Measurements from ENCODE around the gene CSRNP3.

CSRNP3 gene

DNA sequence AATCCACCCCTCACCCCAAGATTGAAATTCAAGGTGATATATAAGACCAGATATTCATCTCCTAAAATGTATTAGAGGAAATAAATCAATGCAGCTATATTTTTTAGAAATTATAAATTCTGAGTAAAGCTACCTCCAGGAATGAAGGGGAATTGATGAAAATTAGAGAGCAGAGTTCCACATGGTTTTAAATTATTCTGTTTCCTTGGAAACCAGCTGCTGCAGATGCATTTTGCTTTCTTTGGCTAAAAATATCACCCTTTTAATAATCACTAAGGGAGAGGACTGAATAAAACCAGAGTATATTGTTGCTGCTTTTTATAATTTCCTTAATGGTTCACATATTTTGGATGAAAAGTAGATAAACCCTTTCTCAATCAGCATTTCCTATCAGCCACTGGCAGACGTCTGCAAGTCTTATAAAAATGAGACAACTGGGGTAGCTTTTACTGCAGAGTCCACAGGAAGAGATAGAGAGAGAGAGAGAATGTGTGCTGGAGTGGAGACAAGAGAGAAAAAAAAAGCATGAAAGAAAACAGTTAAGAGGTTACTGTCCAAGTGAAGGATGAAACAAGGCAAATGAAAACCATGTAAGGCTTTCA is 2.0 kb downstream of the CSRNP3 start:
- no peak for DNase-seq

DNA sequence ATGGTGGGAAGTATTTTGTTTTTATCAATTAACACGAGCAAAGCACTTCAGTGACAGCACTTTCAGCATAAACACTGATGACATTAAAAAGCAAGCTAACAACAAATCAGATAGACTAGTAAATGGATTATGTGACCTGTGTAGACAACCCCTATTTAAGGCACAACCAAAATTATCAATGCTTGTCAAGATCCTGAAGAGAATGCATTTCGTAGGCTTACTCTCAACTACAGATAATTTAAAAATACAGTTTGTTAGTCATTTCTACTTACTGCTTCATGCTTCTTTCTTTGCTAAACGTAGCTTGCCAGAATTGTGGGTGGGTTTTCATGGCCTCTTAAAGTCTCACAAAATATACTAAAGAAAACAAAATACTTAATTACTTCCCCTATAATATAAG is 3.4 kb downstream of the CSRNP3 start:
- DNase-seq, result no peak

DNA sequence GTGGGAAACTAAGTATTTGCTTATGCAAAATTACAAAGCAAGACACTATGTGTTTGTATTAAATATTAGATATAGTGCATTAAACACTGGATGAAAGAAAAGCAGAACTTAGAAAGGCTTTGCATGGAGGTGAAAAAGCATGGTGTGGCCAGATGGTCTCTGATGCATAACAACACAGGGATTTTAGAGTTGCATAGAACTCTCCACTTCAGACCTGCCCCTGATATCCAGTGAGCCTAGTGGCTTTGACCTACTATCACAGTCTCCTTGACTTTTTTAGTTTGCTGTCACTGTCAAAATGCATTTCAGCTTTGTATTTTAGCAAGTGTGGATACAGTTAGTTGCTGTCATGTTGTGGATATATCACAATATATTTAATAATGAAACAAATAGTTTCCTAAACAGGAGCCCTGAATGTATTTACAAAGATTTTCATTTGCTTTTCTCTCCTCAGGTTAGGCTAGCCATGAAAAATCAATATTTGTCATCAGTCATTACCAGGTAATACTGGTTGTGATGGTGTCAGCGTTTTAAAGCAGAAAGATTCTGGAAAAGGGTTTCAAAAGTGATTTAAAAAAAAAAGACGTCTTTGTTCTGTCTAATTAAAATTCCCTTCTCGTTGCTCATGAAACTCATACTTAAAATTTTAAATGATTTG is 5.2 kb downstream of the CSRNP3 start:
- no peak for DNase-seq

DNA sequence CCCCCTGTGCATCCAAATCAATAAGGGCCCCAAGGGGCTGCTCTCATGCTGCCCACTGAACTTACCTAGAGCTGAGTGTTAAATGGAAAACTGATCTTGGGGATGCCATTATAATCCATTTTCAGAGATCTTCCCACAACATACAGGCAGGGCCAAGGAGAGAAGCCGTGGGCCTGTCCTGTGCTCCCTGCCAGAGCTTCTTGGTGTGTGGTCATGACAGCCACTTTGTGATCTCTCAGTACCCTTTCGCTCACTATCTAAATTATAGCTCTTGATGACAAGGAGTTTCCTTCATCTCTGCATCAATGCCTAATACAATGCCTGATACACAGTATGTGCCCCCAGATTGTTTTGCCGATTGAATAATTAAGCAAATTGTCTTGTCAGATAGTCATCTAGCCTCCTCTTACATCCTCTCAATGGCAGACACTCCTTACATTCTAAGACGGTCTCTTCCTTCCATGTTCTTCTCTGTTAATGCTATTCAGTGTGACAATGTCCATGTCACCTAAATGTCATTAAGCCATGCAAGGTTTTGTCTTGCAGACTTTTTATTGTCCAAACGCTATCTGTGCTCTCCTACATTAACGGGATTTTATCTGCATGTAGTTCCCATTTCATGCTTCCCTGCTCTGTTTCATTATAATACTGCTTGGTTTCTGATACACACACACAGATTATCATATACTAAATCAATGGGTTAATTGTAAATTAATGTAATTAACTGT is 5.9 kb downstream of the CSRNP3 start:
- no peak for DNase-seq

- DNase-seq, result no peak
Observed at GRCh38 chr2:165479856-165480255, 10.4 kb downstream of the CSRNP3 start.

GRCh38 chr2:165494573-165494972 is 25.1 kb downstream of the CSRNP3 start:
- DNase-seq, result no peak

DNA sequence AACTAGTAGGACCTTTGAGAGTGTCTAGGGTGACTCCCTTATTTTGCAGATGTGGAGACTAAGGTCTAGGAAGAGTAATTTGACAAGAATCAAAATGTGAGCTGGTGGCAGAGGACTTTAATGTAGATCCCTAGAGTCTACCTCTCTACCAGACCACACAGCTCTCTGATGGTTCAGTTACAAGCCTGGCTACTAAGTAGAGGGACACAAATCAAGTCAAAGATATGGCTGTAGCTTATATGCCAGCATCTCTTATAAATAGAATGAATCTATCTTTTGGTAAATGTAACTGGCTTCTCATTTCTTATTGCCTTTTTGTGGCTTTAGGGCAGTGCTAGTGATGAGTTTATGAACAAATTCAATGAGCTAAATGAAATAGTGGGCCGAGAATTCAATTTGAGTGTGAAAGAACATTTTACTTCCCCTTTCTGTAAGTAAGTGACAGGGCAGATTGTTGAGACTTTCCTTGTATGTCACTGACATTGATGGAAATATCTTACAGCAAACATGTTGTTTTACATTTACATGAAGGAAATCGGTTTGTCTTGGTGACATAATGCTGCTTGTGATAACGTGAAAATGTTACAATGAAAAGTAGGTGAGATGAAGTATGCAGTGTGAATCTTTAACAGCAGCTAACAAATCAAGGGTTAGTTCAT is 28.3 kb downstream of the CSRNP3 start:
- DNase-seq, result no peak

DNA sequence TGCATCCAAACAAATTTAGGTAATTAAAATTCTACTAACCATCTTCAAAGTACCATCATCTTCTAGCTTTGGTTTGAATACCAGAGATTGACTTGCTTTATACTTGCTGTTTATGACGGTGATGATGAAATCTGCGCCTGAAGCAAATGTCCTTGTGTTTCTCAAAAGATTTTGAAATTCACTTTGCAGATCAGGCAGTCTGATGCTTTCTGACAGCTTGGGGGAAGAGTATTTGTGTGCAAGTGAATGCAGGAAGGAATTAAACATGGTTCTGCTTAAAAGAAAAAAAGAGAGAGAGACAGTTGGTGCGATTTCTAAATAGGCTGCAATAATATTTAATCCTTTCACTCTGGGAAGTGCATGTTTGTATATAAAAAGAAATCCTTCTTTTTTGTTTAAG is 29.6 kb downstream of the CSRNP3 start:
- no peak for DNase-seq

GRCh38 chr2:165500001-165500400 is 30.5 kb downstream of the CSRNP3 start:
- DNase-seq, result no peak

DNA sequence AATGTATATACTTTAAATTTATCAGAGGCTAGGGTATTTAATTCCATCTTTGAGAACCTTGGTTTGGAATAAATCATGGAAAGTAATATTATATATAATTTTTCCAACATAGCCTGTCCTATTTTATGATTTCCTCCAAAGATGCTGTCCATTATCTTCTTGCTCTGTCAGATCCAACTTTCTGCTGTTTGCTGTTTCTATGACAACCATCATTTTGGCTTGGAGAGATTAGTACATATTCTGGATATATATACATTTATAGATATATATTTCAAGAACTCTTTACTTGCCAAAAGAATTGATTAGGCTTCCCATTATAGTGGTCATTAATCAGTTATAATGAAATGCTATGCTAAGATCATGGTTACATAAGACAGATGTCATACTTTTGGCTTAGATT is 31.3 kb downstream of the CSRNP3 start:
- DNase-seq, result no peak

- DNase-seq, result no peak
Observed at GRCh38 chr2:165505514-165505913, 36.0 kb downstream of the CSRNP3 start.

DNA sequence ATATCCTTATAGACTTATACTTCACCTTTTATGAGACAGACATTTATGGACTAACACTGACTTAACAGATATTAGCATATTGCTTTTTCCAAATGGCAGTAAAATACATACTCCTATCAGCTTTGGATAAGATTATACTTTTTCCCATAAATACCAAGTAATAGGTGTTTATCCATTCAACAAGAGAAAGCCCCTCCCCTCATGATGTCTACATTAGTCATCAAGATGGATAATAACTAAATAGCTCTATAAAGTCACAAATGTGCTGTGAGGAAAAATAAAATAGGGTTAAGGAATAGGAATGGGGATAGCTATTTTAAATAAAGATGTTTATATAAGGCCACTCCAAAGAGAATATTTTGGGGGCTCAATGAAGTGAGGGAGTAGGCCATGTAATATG is 39.4 kb downstream of the CSRNP3 start:
- DNase-seq, result no peak

- DNase-seq, result no peak
Observed at GRCh38 chr2:165513479-165513878, 44.0 kb downstream of the CSRNP3 start.

DNA sequence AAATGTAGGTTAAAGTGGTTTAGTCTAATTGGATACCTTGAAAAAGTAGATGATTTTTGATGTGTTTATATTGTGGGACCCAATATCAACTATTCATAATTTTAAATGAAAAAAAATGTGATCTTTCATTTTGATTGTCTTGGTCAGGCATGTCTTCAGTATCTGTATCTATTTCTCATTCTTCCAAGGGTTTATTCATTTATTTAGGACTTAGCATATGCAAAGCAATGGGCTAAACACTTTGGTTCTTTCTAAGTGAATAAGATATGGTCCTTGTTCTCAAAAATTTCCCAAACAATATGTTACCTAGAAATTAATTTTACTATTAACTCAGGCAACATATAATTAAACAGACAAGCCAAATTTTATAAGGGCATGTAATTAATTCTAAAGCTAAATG is 49.1 kb downstream of the CSRNP3 start:
- no peak for DNase-seq

- no peak for DNase-seq
Observed at GRCh38 chr2:165522719-165523118, 53.2 kb downstream of the CSRNP3 start.

GRCh38 chr2:165524720-165525119 is 55.2 kb downstream of the CSRNP3 start:
- no peak for DNase-seq

DNA sequence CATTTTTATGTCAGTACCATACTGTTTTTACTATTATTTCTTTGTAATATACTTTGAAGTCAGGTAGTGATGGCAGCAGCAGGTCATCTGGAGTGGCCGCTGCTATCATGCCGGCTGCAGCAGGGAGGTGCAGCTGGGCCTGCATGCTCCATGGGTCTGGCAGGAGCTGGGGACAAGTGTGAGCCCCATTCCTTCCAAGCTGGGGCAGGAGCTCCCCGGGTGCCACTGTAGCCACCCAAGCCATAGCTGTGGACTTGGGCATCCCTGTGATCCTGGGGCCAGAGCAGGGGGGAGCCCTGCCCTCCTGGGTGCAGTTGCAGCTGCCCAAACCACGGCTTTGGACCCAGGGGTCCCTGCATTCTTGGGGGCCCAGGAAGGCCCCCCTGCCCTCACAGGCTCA is 59.2 kb downstream of the CSRNP3 start:
- DNase-seq, result no peak

GRCh38 chr2:165529130-165529529 is 59.6 kb downstream of the CSRNP3 start:
- DNase-seq, result no peak

- no peak for DNase-seq
Observed at GRCh38 chr2:165533331-165533730, 63.8 kb downstream of the CSRNP3 start.

DNA sequence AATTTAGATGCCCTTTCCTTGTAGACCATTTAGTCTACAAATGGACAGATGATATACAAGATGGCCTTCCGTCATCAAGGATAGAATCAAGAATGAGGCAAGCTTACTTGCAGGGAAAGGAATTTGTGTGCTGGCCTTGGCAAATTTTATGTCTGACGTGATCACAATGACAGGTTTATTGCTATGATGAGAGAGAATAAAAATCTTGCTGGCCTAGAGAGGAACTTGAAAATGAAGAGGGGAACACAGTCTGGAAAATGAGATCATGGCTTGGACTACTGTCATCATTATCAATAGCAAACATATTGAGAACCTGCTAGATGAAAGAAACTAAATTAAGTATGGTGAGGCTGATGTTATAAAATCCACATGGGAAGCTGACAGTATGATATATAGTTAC is 66.0 kb downstream of the CSRNP3 start:
- DNase-seq, result no peak

- no peak for DNase-seq
Observed at GRCh38 chr2:165536851-165537499, 67.5 kb downstream of the CSRNP3 start.

DNA sequence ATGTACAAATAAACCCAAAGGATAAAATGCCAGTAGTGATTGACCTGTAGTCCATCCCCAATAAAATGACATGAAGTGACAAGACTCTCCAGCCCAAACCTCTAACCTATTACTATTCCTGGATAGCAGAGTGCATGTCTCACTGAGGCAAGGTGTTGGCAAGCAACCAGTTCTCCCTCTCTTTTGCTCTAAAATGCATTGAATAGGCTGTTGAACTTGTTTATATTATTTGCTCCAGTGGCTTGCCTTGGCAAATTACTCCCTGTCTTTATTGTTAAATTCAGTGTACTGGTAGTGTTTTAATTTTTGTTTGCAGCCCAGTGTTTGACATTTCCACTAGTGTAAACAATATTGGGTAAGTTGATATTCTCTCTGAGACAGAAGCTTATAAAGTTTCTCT is 70.5 kb downstream of the CSRNP3 start:
- no peak for DNase-seq

- no peak for DNase-seq
Observed at GRCh38 chr2:165544897-165545296, 75.4 kb downstream of the CSRNP3 start.

Data from activated gamma-delta T cell (primary cell).